GM13976 (cell line): ENCODE data around the gene CES2.
"Not testable (repeated sequence)": the region's sequence is repeated elsewhere in the genome, so short reads cannot be mapped to it uniquely, and the experiment has no call there.

ENCODE experiments used
- DNase-seq: peaks from one replicate; pipeline ENCODE4 v3.0.0; 2012; ENCODE audit warnings: low spot score
- CTCF ChIP-seq: IDR thresholded peaks from 2 replicates; pipeline ENCODE4 v1.5.1; 2012; ENCODE audit warnings: borderline replicate concordance, mild to moderate bottlenecking; ENCODE audit not compliant: insufficient read depth; ENCODE audit errors: extremely low read depth, missing control alignments, control extremely low read depth
- in situ Hi-C: fragments of 300-500 bp; cut with MboI; formaldehyde crosslinking; loops from one replicate; pipeline ENCODE4 v1.12.0; 2022; ENCODE audit warnings: low sequenced_read_pairs, mixed read lengths, inconsistent platforms; ENCODE audit not compliant: unreplicated experiment

The CES2 gene

DNA sequence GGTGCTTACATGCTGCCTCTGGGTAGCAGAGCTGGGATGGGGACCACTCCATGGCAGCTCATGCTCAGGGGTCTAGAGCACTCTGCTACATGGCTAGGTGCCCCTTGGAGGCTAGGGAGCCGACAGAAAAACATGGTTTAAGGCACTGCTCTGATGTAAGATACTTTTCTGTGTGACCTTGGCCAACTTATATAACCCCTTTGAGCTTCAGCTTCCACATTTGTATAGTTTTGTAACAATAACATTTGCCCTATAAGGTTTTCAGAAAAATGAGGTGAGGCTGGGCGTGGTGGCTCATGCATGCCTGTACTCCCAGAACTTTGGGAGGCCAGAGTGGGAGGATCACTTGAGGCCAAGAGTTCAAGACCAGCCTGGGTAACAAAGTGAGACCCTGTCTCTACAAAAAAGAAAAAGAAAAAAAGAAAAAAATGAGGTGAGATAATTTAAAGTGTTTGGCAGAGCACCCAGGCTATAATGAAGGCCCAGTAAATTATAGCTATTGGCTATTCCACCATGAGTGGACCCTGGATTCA lies 56.3 kb downstream of the CES2 start:
- no peak for TF ChIP-seq CTCF
- no peak for DNase-seq
- in situ Hi-C loops, result no loop called here

GRCh38 chr16:66993558-66993957 lies 58.2 kb downstream of the CES2 start:
- in situ Hi-C loops, DNase-seq: not testable (repeated sequence)
